Activated CD4-positive, alpha-beta T cell treated with anti-CD3 and anti-CD28 coated beads for 36 hours (primary cell): ENCODE measurements around the gene RIN3. TPM values are rescaled to one million over a fixed set of nuclear protein-coding genes. Genes with fewer than 3 reads are reported as not detected.

Experiments
- ATAC-seq: fragments of 200-7000 bp; cut with Tn5 transposase; one replicate; pipeline ENCODE4 v1.10.0; 2021; ENCODE audit warnings: mild to moderate bottlenecking, moderate library complexity
- CTCF ChIA-PET: fragments of 350-600 bp; sonication (Branson Sonifier 250); formaldehyde crosslinking; loops from one replicate; lab custom pipeline; 2021; ENCODE audit warnings: antibody characterized with exemption; lab: Charles Lee
- POLR2A ChIA-PET: fragments of 350-600 bp; sonication (Branson Sonifier 250); formaldehyde crosslinking; loops from one replicate; lab custom pipeline; 2021; ENCODE audit warnings: antibody characterized with exemption, inconsistent platforms; lab: Charles Lee
- DNase-seq: peaks from one replicate; pipeline ENCODE4 v3.0.0-alpha.2; 2020
- H3K27ac Mint-ChIP-seq: one replicate; pipeline ENCODE4 v1.8.0; 2021; ENCODE audit warnings: mixed read lengths
- H3K27me3 Mint-ChIP-seq: one replicate; pipeline ENCODE4 v1.8.0; 2021; ENCODE audit warnings: mixed read lengths
- H3K36me3 Mint-ChIP-seq: one replicate; pipeline ENCODE4 v1.8.0; 2021; ENCODE audit warnings: low read depth, mixed read lengths
- H3K4me1 Mint-ChIP-seq: one replicate; pipeline ENCODE4 v1.8.0; 2021; ENCODE audit warnings: mixed read lengths
- H3K4me3 Mint-ChIP-seq: one replicate; pipeline ENCODE4 v1.8.0; 2021; ENCODE audit warnings: mild to moderate bottlenecking, moderate library complexity, mixed read lengths
- H3K9me3 Mint-ChIP-seq: one replicate; pipeline ENCODE4 v1.8.0; 2021; ENCODE audit warnings: low read depth, mixed read lengths
- intact Hi-C, 2 experiments: fragments of 100-400 bp; cut with DNase I in 1 of 2; cut with micrococcal nuclease in 1 of 2; formaldehyde crosslinking; loops; one replicate each; pipeline versions ENCODE4 v1.14.2 to v1.15.1; 2022 to 2024; cut with DNase I, micrococcal nuclease
- total RNA-seq, 2 experiments: library from RNA; stranded (reverse); gene quantifications; one replicate each; pipeline ENCODE4 v1.2.3, GENCODE V29; 2021

RIN3 gene
- total RNA-seq, 2 experiments from 2014 or later, result 23.1 to 26.4 TPM

DNA sequence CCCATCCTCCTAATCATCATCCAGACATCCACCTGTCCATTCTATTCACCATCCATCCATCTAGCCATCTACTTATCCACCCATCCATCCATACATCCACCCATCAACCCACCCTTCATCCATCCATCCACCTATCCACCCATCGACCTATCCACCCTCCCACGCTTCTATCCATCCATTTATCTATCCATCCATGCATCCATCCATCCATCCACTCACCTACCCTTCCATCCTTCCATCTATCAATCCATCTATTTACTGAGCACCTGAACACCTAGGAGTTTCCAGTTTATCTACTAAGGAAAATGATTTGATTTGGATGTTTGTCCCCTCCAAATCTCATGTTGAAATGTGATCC lies 7.5 kb downstream of the RIN3 start:
- Mint-ChIP-seq H3K4me1 (peaks cover 34% of the 10 kb centered on the region), H3K9me3 (peaks cover 4% of the 10 kb centered on the region), H3K27me3 (no peaks in the 10 kb centered on the region), H3K27ac (no peak overlapping the region), H3K36me3 (no peaks in the 10 kb centered on the region), H3K4me3 (no peak overlapping the region)
- DNase-seq, result no peak
- ChIA-PET POLR2A (no interaction called here), CTCF (no interaction called here)
- intact Hi-C loops, result no loop called here
- no peak for ATAC-seq

DNA sequence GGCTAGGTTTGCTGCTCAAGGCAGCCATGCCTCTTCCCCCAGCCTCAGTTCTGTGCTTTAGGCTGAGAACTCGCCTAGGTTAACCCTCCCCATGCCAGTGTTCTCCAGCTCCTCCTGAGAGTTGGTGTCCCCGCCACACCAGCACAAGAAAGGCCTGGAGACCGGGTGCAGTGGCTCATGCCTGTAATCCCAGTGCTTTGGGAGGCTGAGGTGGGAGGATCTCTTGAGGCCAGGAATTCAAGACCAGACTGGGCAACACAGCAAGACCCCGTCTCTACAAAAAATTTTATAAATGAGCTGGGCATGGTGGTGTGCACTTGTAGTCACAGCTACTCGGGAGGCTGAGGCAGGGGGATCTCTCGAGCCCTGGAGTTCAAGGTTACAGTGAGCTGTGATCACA lies 10.2 kb downstream of the RIN3 start:
- Mint-ChIP-seq H3K4me3 (no peak overlapping the region), H3K36me3 (no peaks in the 10 kb centered on the region), H3K27ac (no peak overlapping the region), H3K4me1 (peaks cover 17% of the 10 kb centered on the region), H3K9me3 (peaks cover 4% of the 10 kb centered on the region), H3K27me3 (no peaks in the 10 kb centered on the region)
- POLR2A ChIA-PET, result no interaction called here
- no peak for ATAC-seq
- CTCF ChIA-PET, result no interaction called here
- DNase-seq, result no peak
- intact Hi-C loops, result no loop called here

DNA sequence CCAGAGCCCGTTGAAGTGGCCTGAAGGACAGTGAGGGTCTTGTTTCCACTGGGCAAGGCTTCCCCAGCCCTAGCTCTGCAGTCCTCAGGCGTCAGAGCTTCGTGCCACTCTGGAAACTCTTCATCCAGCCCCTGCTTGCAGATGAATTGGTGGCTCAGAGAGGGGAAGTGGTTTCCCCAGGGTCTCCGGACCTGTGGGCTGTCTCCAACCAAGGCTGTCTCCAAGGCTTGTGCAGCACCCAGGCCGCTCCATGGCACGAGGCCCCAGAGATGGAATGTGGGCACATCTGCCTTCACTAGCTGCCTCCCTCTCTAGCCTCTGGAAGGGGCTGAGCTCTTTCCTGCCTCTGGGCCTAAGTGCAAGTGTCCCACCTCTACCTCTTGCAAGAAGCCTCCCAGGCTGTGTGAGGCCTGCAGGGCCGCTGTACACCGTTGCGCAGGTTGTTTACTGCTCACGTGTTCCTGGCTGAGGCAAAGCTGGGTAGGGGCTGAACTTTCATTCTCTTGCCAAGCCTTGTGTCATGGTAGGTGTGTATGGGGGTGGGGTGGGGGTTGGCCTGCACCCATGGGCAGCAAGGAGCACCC lies 11.1 kb downstream of the RIN3 start:
- no peak overlapping the region for H3K4me3 Mint-ChIP-seq
- POLR2A ChIA-PET, result interaction anchor here (0.8 kb wide), 1 partner anchor 9 kb away, joined by 4 read pairs; no protein-coding TSS in a partner anchor
- peaks cover 21% of the 10 kb centered on the region for H3K4me1 Mint-ChIP-seq
- peak; percentile 16 for ATAC-seq
- intact Hi-C loops, result no loop called here
- CTCF ChIA-PET, result interaction anchor here (0.6 to 0.9 kb wide), 3 partner anchors 8 to 165 kb away, joined by 3 read pairs; no protein-coding TSS in a partner anchor
- no peak for DNase-seq
- no peaks in the 10 kb centered on the region for H3K27me3 Mint-ChIP-seq
- H3K9me3 Mint-ChIP-seq, result peaks cover 4% of the 10 kb centered on the region
- no peaks in the 10 kb centered on the region for H3K36me3 Mint-ChIP-seq
- no peak overlapping the region for H3K27ac Mint-ChIP-seq

DNA sequence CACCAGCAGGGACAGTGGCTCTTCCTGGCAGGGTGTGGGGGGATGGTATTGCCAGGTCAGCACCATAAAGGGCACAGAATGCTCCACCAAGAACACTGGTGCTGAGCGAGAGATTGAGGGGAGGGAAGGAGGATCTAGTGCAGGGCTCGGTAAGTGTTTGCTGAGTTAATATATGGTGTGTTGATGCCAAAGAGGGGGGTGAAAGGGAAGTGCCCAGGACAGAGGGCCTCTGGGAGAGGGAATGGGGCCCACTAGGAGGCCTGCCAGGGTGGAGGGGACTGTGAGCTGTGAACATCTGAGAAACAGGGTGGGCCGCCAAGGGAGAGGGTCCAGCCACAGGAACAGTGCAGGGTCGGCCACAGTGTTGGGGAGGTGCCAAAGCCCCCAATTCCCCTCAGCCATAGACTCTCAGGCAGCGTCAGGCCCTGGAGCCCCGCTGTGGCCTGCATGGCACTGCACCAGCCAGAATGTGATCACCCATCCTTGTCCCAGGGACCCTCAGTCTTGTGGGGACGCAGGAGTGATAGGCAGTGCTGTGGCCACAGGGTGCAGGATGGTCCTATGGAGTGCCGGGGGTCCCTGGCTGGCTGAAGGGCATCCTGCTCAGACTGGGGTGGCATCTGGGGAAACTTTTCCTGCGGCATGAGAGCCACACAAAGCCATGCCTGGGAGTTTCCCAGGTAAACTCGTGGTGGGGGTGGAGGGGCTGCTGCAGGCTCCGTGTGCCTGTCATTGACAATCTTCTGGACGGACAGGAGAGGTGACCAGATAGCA lies 11.9 kb downstream of the RIN3 start:
- CTCF ChIA-PET, result interaction anchor here (0.8 to 1.3 kb wide), 2 partner anchors 8 to 13 kb away, joined by 3 to 4 read pairs; no protein-coding TSS in a partner anchor
- no peaks in the 10 kb centered on the region for H3K36me3 Mint-ChIP-seq
- H3K4me3 Mint-ChIP-seq, result no peak overlapping the region
- ATAC-seq (no peak), DNase-seq (no peak)
- H3K27ac Mint-ChIP-seq, result no peak overlapping the region
- no peaks in the 10 kb centered on the region for H3K27me3 Mint-ChIP-seq
- peaks cover 28% of the 10 kb centered on the region for H3K4me1 Mint-ChIP-seq
- intact Hi-C loops, result no loop called here
- H3K9me3 Mint-ChIP-seq, result peaks cover 4% of the 10 kb centered on the region
- POLR2A ChIA-PET, result no interaction called here

DNA sequence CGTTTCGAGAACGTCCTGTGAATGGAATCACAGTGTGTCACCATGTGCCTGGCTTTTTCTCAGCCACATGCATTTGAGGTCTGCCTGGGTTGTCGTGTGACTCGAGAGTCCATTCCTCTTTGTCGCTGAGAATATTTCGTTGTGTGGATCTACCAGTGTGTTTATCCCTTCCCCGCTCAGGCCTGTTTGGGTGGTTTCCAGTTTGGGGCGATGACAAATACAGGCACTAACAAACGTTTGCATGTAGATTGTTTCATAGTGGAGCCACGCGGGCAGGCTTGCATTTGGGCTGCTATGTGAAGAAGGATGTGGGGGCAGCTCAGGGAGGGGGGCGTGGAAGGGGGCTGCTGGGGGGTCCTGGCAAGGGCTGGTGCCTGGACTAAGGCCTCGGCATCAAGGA lies 14.1 kb downstream of the RIN3 start:
- DNase-seq, result peak; percentile 50
- CTCF ChIA-PET, result no interaction called here
- Mint-ChIP-seq H3K4me1 (peaks cover 48% of the 10 kb centered on the region), H3K4me3 (no peak overlapping the region), H3K27me3 (no peaks in the 10 kb centered on the region), H3K27ac (no peak overlapping the region), H3K9me3 (no peaks in the 10 kb centered on the region), H3K36me3 (no peaks in the 10 kb centered on the region)
- intact Hi-C loops, result no loop called here
- ATAC-seq, result no peak
- POLR2A ChIA-PET, result no interaction called here

DNA sequence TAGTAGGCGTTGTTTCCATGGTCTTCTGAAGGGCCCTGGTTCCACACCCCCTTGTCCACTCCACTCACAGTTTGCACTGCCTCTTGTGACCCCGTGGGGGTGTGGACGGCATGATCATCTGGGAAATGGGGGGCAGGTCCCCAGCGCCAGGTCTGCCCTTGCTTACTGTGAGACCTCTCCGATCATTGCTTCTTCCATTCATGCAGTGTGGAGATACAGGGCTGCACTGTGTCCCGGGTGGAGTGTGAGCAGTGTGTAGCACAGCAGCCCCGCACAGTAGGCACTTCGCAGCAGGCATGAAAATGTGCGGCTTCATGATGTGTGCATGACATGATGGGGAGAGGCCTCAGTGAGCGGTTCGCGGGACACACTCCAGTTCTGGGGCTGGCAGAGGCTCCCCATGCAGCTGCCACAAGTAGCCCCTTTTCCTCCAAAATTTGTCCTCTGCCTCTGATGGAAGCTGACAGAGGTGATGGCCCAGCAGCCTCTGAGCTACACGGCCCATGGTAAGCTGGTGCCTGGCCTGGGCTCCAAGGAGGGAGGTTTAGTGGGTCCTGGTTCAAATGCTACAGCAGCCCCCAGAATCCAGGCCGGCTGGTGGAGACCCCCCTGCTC lies 15.0 kb downstream of the RIN3 start:
- Mint-ChIP-seq H3K9me3 (no peaks in the 10 kb centered on the region), H3K27ac (peak overlapping the region; percentile 19), H3K36me3 (no peaks in the 10 kb centered on the region), H3K27me3 (no peaks in the 10 kb centered on the region), H3K4me1 (peaks cover 52% of the 10 kb centered on the region), H3K4me3 (no peak overlapping the region)
- ChIA-PET POLR2A (no interaction called here), CTCF (no interaction called here)
- intact Hi-C loops, result no loop called here
- ATAC-seq (no peak), DNase-seq (no peak)

DNA sequence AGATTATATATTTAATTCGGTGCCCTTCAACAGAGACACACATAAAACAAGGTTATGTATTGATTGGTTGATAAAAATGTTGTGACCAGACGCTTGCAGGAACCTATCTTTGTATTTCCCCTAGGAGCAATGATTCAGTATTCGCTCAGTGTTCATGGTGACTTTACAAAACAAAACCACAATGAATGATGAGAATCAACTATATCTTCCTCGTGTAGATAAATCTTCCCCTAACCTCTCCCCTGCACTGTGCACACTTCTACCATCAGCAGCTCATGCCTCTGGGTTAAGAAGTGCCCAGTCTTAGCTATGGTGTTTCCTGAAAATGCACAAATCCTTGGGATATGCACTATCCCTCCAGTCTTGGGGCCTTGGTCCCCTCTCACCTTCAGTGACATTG lies 16.3 kb downstream of the RIN3 start:
- Mint-ChIP-seq H3K27me3 (no peaks in the 10 kb centered on the region), H3K9me3 (no peaks in the 10 kb centered on the region), H3K27ac (peak overlapping the region; percentile 72), H3K4me3 (no peak overlapping the region), H3K4me1 (peaks cover 55% of the 10 kb centered on the region), H3K36me3 (no peaks in the 10 kb centered on the region)
- ChIA-PET POLR2A (no interaction called here), CTCF (no interaction called here)
- ATAC-seq (peak; percentile 63), DNase-seq (no peak)
- intact Hi-C loops, result loop anchor here in 1 of 2 experiments (2.0 kb wide), 1 partner anchor 27 kb away; no protein-coding TSS in a partner anchor

DNA sequence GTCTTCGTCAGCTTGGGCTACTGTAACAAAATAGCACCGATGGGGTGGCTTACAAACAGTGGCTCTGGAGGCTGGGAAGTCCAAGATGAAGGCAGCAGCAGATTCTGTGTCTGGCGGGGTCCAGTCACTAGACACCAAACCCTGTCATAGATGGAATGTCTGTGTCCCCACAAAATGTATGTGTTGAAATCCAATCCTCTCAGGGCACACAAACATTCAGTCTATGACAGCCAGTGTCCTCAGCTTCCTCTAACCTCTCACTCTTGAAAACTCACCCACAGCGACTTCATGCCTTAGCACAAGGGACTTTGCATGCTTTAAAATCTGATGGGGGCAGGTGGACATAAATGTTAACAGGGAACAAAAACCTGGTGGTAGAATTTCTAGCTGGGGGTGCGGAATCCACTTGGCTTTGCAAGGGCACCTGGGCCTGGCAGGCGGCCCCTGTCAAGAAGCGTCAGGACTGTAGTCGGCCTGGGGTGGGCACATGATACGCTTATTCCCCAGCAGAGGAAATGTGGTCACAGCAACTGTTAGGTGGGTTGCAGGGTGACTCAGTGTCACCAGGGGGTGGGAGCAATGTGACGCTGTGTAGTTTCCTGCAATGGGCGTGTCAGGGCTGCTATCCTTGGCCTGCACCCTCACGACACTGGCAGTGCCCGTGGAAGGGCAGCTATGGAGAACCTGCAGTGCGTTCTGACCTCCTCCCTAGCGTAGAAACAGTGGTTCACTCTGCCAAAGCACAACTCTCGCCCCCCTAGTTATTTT lies 17.7 kb downstream of the RIN3 start:
- peak; percentile 70 for DNase-seq
- CTCF ChIA-PET, result no interaction called here
- intact Hi-C loops, result loop anchor here in 1 of 2 experiments (2.0 kb wide), 1 partner anchor 26 kb away; no protein-coding TSS in a partner anchor
- Mint-ChIP-seq H3K27ac (peak overlapping the region; percentile 89), H3K4me1 (peaks cover 62% of the 10 kb centered on the region), H3K27me3 (no peaks in the 10 kb centered on the region), H3K9me3 (no peaks in the 10 kb centered on the region), H3K4me3 (peak overlapping the region; percentile 14), H3K36me3 (no peaks in the 10 kb centered on the region)
- POLR2A ChIA-PET, result no interaction called here
- peak; percentile 62 for ATAC-seq

DNA sequence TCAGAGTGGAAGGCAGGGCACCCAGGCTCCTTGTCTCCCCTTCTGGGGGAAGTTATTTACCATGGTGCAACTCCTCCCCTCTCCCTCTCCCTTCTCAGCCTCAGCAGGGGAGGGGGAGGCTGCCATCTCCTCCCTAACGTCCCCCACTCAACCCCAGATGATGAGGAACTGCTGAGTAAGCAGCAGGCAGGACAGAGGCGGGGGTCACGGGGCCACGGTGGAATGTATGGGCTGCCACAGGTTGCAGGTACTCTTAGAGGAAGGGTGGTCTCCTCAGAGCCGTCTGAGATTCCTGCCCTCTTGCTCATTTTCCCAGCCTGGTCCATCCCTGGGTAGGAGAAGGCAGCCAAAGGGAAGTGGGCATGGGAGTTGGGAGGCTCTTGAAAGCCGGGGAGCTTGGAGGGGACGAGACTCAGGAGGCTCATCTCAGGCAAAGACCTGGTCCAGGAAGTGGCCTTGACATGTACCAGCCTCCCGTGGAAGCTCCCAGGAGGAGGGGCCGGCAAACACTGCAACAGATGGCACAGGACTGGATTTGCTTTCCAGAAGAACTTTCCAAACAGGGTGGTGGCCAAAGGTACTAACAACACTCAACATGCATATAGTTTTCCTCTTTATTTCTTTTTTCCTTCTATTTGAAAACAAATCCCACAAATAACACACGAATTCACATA lies 19.0 kb downstream of the RIN3 start:
- ChIA-PET POLR2A (no interaction called here), CTCF (interaction anchor here (1.1 kb wide), 1 partner anchor 10 kb away, joined by 4 read pairs; no protein-coding TSS in a partner anchor)
- H3K36me3 Mint-ChIP-seq, result no peaks in the 10 kb centered on the region
- H3K27me3 Mint-ChIP-seq, result no peaks in the 10 kb centered on the region
- DNase-seq (no peak), ATAC-seq (no peak)
- peaks cover 61% of the 10 kb centered on the region for H3K4me1 Mint-ChIP-seq
- H3K27ac Mint-ChIP-seq, result no peak overlapping the region
- intact Hi-C loops, result no loop called here
- H3K4me3 Mint-ChIP-seq, result no peak overlapping the region
- H3K9me3 Mint-ChIP-seq, result no peaks in the 10 kb centered on the region

DNA sequence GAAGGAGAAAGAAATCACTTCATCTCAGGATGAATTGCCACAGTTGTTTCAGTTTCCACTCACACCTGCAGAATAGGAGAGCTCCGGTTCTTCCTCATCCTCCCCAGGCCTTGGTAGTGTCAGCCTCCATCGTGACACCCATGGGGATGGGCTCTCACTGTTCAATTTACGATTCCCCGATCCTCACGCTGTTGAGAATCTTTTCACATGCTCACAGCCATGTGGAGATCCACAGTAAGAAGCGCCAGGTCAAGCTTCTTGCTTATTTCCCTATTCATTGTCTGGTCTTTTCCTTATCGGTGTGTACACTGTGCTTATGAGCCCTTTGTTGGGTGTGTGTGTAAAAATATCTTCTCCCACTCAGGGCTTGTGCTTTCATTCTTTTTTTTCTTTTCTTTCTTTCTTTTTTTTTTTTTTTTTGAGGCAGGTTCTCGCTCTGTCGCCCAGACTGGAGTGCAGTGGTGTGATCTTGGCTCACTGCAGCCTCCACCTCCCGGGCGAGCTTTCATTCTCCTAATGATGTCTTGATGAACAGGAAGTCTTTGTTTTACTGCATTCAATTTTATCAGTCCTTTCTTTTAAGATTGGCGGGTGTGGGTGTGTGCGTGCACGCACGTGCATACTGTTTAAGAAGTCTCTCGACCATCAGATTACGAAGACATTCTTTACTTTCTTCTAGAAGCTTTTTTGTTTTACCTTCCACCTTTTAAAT lies 21.5 kb downstream of the RIN3 start:
- no peaks in the 10 kb centered on the region for H3K9me3 Mint-ChIP-seq
- peak overlapping the region; percentile 66 for H3K27ac Mint-ChIP-seq
- peak; percentile 50 for ATAC-seq
- ChIA-PET CTCF (interaction anchor here (0.7 to 1.0 kb wide), 2 partner anchors 17 to 76 kb away, joined by 3 to 4 read pairs; no protein-coding TSS in a partner anchor), POLR2A (interaction anchor here (0.6 to 1.0 kb wide), 3 partner anchors 9 to 200 kb away, joined by 3 read pairs; no protein-coding TSS in a partner anchor)
- no peaks in the 10 kb centered on the region for H3K27me3 Mint-ChIP-seq
- H3K4me3 Mint-ChIP-seq, result peak overlapping the region; percentile 36
- H3K36me3 Mint-ChIP-seq, result no peaks in the 10 kb centered on the region
- DNase-seq, result peak; percentile 46
- peaks cover 67% of the 10 kb centered on the region for H3K4me1 Mint-ChIP-seq
- intact Hi-C loops, result no loop called here
